GM12892 (cell line): ENCODE measurements around the gene GABRE.

Experiments
- POLR2A ChIP-seq: IDR thresholded peaks from 2 replicates; pipeline ENCODE4 v1.6.1; 2011; ENCODE audit warnings: low read depth, low read length, control low read depth
- POLR2AphosphoS5 ChIP-seq: IDR thresholded peaks from 2 replicates; pipeline ENCODE4 v1.6.1; 2011; ENCODE audit warnings: low read depth, low read length, control low read depth

DNA sequence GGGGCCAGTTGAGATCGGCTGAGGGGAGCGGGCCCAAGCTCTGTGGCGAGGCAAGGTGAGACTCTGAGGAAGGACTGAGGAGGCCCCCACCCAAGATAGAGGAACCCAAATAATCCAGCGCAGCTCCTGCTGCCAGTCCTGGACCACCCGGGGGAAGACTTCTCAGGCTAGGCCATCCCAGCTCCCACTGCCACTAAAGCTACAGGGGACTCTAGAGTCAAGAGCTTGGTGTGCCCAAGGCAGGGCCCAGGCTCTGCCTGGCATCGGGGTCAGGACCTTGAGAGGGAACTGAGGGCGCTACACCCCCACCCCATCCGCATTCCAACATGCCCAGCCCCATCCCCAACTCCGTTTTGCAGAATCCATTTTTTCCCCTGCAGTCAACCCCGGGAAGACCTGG, 53.2 kb downstream of the GABRE start:
- TF ChIP-seq POLR2A, result no peak
- no peak for TF ChIP-seq POLR2AphosphoS5
